Adrenal gland (tissue), 5 donors: ENCODE results near the gene TMEM161A.

ENCODE experiments used
- POLR2A ChIP-seq, 2 donors: fragments of 450-650 bp; IDR thresholded peaks; one replicate each; pipeline ENCODE4 v1.6.1; 2017; ENCODE audit warnings: antibody characterized with exemption in 2 of 2, mild to moderate bottlenecking in 2 of 2, moderate library complexity in 1 of 2
- TF ChIP-seq, protein P1 (sequence below), 6 experiments: fragments of 450-650 bp in 4 of 6; fragments of 200-600 bp in 2 of 6; sonication (generic) in 1 of 6; IDR thresholded peaks; 1 replicate in 5 of 6; 2 replicates in 1 of 6; pipeline versions ENCODE4 v1.5.1 to v1.8.0; 2016 to 2021; ENCODE audit warnings: antibody characterized with exemption in 6 of 6, mild to moderate bottlenecking in 2 of 6, moderate library complexity in 1 of 6
- donor health status: DM: no; HTN: no; CAD: no.

DNA sequence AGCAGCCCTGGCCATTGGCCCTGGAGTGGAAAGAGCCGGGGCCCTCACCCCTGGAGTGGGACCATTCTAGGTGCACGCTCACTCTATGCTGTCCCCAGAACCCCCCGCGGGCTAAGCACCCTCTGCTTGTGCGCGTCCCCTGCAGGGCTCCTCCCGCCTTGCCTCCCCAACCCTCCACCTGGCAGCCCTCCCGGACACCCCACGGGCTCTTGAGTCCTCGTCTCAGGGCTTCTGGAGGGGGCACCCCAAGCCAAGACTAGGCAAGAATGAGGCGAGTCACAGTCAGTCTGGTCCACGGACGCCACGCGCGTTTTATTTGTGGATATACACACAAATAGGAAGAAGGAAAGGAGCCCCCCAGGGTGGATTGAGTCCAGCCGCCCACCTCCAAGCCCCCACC is 7.0 kb upstream of the TMEM161A start:
- TF ChIP-seq, protein P1, sequence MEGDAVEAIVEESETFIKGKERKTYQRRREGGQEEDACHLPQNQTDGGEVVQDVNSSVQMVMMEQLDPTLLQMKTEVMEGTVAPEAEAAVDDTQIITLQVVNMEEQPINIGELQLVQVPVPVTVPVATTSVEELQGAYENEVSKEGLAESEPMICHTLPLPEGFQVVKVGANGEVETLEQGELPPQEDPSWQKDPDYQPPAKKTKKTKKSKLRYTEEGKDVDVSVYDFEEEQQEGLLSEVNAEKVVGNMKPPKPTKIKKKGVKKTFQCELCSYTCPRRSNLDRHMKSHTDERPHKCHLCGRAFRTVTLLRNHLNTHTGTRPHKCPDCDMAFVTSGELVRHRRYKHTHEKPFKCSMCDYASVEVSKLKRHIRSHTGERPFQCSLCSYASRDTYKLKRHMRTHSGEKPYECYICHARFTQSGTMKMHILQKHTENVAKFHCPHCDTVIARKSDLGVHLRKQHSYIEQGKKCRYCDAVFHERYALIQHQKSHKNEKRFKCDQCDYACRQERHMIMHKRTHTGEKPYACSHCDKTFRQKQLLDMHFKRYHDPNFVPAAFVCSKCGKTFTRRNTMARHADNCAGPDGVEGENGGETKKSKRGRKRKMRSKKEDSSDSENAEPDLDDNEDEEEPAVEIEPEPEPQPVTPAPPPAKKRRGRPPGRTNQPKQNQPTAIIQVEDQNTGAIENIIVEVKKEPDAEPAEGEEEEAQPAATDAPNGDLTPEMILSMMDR (IDR thresholded peaks at IDR 0.05) = no peak
- no peak for TF ChIP-seq POLR2A (IDR thresholded peaks at IDR 0.05)
